Right lobe of liver (tissue), 4 donors: ENCODE measurements around the gene STK32B.

Source experiments
- CTCF ChIP-seq, 4 donors: fragments of 200-600 bp in 3 of 4; fragments of 450-650 bp in 1 of 4; IDR thresholded peaks; one replicate each; pipeline versions ENCODE4 v1.5.1 to v1.8.0; 2016 to 2022; ENCODE audit warnings: antibody characterized with exemption in 4 of 4, mild to moderate bottlenecking in 2 of 4
- POLR2A ChIP-seq: fragments of 450-650 bp; IDR thresholded peaks from one replicate; pipeline ENCODE4 v1.6.1; 2017; ENCODE audit warnings: antibody characterized with exemption, mild to moderate bottlenecking
- donor health status: DM: no; HTN: no; CAD: no.
- donor health status: DM: no; HTN: no; CAD: no.
- donor health status: DM: no; HTN: yes; CAD: no.

GRCh38 chr4:5462896-5463295, 411.6 kb downstream of the STK32B start:
- TF ChIP-seq CTCF (IDR thresholded peaks at IDR 0.05) (no peak), POLR2A (no peak)
